Endothelial cell of umbilical vein (primary cell): ENCODE results near the gene TUFT1. TPM values are rescaled to one million over a fixed set of nuclear protein-coding genes. Genes with fewer than 3 reads are reported as not detected.

Experiments used
- BruUV-seq: library from RNA; stranded (reverse); fragments of 400-500 nt; replicated peaks from 2 replicates; lab custom pipeline; 2021; lab: Mats Ljungman, UMichigan
- CTCF ChIA-PET: fragments of 300-600, 350-600 bp; sonication (Branson Sonifier 250); formaldehyde crosslinking; loops from one replicate; lab custom pipeline; 2021; ENCODE audit warnings: antibody characterized with exemption, inconsistent platforms; lab: Charles Lee
- POLR2A ChIA-PET: fragments of 300-600, 350-600 bp; sonication (Branson Sonifier 250); formaldehyde crosslinking; loops from one replicate; lab custom pipeline; 2021; ENCODE audit warnings: antibody characterized with exemption, inconsistent platforms; lab: Charles Lee
- DNase-seq: peaks from one replicate; pipeline ENCODE4 v3.0.0-alpha.2; 2011; ENCODE audit warnings: low read depth, low spot score
- FAIRE-seq: peaks from 2 replicates; lab custom pipeline; 2011; peaks lifted over from hg19 to GRCh38; lab: Jason Lieb, UNC
- H2AFZ ChIP-seq: 2 replicates; pipeline ENCODE4 v1.6.0; 2012; ENCODE audit warnings: low read depth, low read length, control low read depth, inconsistent platforms
- H3K27ac ChIP-seq: 2 replicates; pipeline ENCODE4 v1.5.1; 2011; ENCODE audit warnings: low read depth, mild to moderate bottlenecking, control low read depth, low read length, moderate library complexity; ENCODE audit not compliant: insufficient read depth
- H3K27me3 ChIP-seq, 2 experiments: 2 replicates each; pipeline versions ENCODE4 v1.6.0 to v1.6.1; 2011; ENCODE audit warnings: low read length in 2 of 2, mixed read lengths in 1 of 2; ENCODE audit not compliant: control insufficient read depth in 2 of 2, insufficient read depth in 2 of 2
- H3K36me3 ChIP-seq, 2 experiments: 2 replicates in 1 of 2; 3 replicates in 1 of 2; pipeline ENCODE4 v1.5.1; 2011; ENCODE audit warnings: low read length in 2 of 2, mild to moderate bottlenecking in 1 of 2, moderate library complexity in 1 of 2; ENCODE audit not compliant: control insufficient read depth in 2 of 2, insufficient read depth in 2 of 2; ENCODE audit errors: extremely low read depth in 1 of 2
- H3K4me1 ChIP-seq: 3 replicates; pipeline ENCODE4 v1.5.1; 2011; ENCODE audit warnings: mild to moderate bottlenecking, low read length; ENCODE audit not compliant: control insufficient read depth, insufficient read depth; ENCODE audit errors: extremely low read depth
- H3K4me2 ChIP-seq: 2 replicates; pipeline ENCODE4 v1.6.1; 2011; ENCODE audit warnings: low read length, control low read depth, mixed read lengths; ENCODE audit not compliant: insufficient read depth
- H3K4me3 ChIP-seq, 3 experiments: fragments of 200-600 bp in 1 of 3; sonication (generic), shearing (Covaris generic) in 1 of 3; replicated peaks in 1 of 3; 2 replicates each; pipeline ENCODE4 v1.5.1; 2011 to 2016; ENCODE audit warnings: control low read depth in 3 of 3, low read length in 3 of 3, mild to moderate bottlenecking in 2 of 3, inconsistent platforms in 1 of 3, low read depth in 1 of 3, moderate library complexity in 1 of 3; ENCODE audit not compliant: insufficient read depth in 1 of 3
- H3K79me2 ChIP-seq: 2 replicates; pipeline ENCODE4 v1.6.0; 2012; ENCODE audit warnings: low read length, inconsistent platforms; ENCODE audit not compliant: control insufficient read depth, insufficient read depth
- H3K9ac ChIP-seq: replicated peaks from 2 replicates; pipeline ENCODE3; 2011; ENCODE audit warnings: low read length, control low read depth; ENCODE audit not compliant: insufficient read depth; ENCODE audit errors: extremely low read depth
- H3K9me1 ChIP-seq: replicated peaks from 3 replicates; pipeline ENCODE4 v1.6.0; 2011; ENCODE audit warnings: mild to moderate bottlenecking, low read length; ENCODE audit not compliant: control insufficient read depth, insufficient read depth; ENCODE audit errors: extremely low read depth
- H3K9me3 ChIP-seq: replicated peaks from 2 replicates; pipeline ENCODE4 v1.5.1; 2012; ENCODE audit warnings: low read length, inconsistent platforms; ENCODE audit not compliant: control insufficient read depth, insufficient read depth
- H4K20me1 ChIP-seq: replicated peaks from 2 replicates; pipeline ENCODE3; 2011; ENCODE audit warnings: mild to moderate bottlenecking, low read length; ENCODE audit not compliant: control insufficient read depth, insufficient read depth; ENCODE audit errors: extremely low read depth
- EZH2 ChIP-seq: IDR thresholded peaks from 2 replicates; pipeline ENCODE4 v1.6.1; 2012; ENCODE audit warnings: borderline replicate concordance, low read depth, mild to moderate bottlenecking, moderate library complexity, low read length, inconsistent platforms; ENCODE audit not compliant: severe bottlenecking
- FOS ChIP-seq: IDR thresholded peaks from 2 replicates; pipeline ENCODE4 v1.6.1; 2011; ENCODE audit warnings: mild to moderate bottlenecking, low read length, moderate library complexity, borderline replicate concordance; ENCODE audit not compliant: insufficient read depth
- GATA2 ChIP-seq: IDR thresholded peaks from 2 replicates; pipeline ENCODE4 v1.7.0; 2011; ENCODE audit warnings: low read depth, mild to moderate bottlenecking, moderate library complexity, mixed read lengths, low read length; ENCODE audit not compliant: insufficient read length, insufficient read depth
- JUN ChIP-seq: IDR thresholded peaks from 2 replicates; pipeline ENCODE4 v1.6.1; 2011; ENCODE audit warnings: borderline replicate concordance, low read depth; ENCODE audit not compliant: insufficient read length, insufficient read depth
- MYC ChIP-seq: IDR thresholded peaks from one replicate; pipeline ENCODE4 v1.6.1; 2011; ENCODE audit warnings: mild to moderate bottlenecking, low read depth, low read length
- POLR2A ChIP-seq: IDR thresholded peaks from 2 replicates; pipeline ENCODE4 v1.6.1; 2012; ENCODE audit warnings: low read depth, mild to moderate bottlenecking, control low read depth, low read length
- POLR2AphosphoS5 ChIP-seq: IDR thresholded peaks from 2 replicates; pipeline ENCODE4 v1.6.1; 2012; ENCODE audit warnings: low read depth, mild to moderate bottlenecking, control low read depth, low read length, moderate library complexity; ENCODE audit not compliant: insufficient read depth
- dilution Hi-C: fragments of 300-500 bp; cut with MboI; formaldehyde crosslinking; loops from one replicate; pipeline ENCODE4 v1.15.0; 2019; ENCODE audit warnings: low sequenced_read_pairs; ENCODE audit not compliant: extremely low pct_ligation_motif_present
- intact Hi-C: fragments of 100-400 bp; cut with micrococcal nuclease; formaldehyde crosslinking; loops from one replicate; pipeline ENCODE4 v1.10.0; 2022
- polyA plus RNA-seq, 4 experiments: library from polyadenylated mRNA; depleted of rRNA in 3 of 4; stranded (reverse) in 3 of 4; unstranded in 1 of 4; fragments of >200 nt; gene quantifications; 2 replicates each; pipeline versions ENCODE4 v1.2.1 to v1.2.3, GENCODE V29; 2011 to 2012; ENCODE audit warnings: missing spikeins in 1 of 4
- total RNA-seq: library from RNA; stranded (reverse); gene quantifications from 2 replicates; pipeline ENCODE4 v1.2.3, GENCODE V29; 2021
- TF ChIP-seq, protein P1 (sequence below): IDR thresholded peaks from 2 replicates; pipeline ENCODE4 v1.6.1; 2011; ENCODE audit not compliant: insufficient read depth, insufficient read length
- TF ChIP-seq, protein P2 (sequence below), 2 donors: IDR thresholded peaks; 1 replicate in 1 of 2; 2 replicates in 1 of 2; pipeline ENCODE4 v1.5.1; 2011; ENCODE audit warnings: low read length in 2 of 2, mild to moderate bottlenecking in 2 of 2, moderate library complexity in 2 of 2, control low read depth in 1 of 2, inconsistent platforms in 1 of 2, low read depth in 1 of 2; ENCODE audit not compliant: insufficient read depth in 1 of 2; ENCODE audit errors: extremely low read depth in 1 of 2

The TUFT1 gene
- total and polyA plus RNA-seq, 2 donors (not counting 3 experiments of a cell fraction or from before 2014, with no cell fraction given) = 4.3 to 5.1 TPM

DNA sequence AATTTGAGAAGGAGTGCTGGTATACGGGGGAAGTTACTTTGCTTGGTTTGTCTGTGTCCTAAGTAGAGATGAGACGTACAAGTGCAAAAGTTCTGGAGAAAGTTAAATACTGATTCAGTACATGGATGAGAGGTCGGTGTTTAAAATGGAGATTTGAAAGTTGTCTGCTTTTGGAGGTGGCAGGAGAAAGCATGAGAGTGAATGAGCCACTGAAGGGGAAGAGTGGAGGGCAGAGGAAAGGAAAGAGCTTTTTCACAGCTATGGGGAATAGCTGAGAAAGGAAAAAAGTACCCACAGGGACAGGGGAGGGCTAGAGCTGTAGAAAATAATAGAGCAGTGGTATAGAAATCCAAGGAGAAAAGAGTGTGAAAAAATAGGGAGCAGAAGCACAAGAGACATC is 47.1 kb upstream of the TUFT1 start:
- no peaks in the 10 kb centered on the region for H3K27me3 ChIP-seq
- H3K4me2 ChIP-seq = no peak overlapping the region
- no peak overlapping the region for H3K9ac ChIP-seq
- H2AFZ ChIP-seq = no peak overlapping the region
- no peak overlapping the region for H3K27ac ChIP-seq
- TF ChIP-seq JUN (no peak), GATA2 (no peak), FOS (no peak), POLR2AphosphoS5 (no peak), MYC (no peak), EZH2 (no peak), POLR2A (no peak)
- TF ChIP-seq, protein P1, sequence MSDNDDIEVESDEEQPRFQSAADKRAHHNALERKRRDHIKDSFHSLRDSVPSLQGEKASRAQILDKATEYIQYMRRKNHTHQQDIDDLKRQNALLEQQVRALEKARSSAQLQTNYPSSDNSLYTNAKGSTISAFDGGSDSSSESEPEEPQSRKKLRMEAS = no peak
- TF ChIP-seq, protein P2, sequence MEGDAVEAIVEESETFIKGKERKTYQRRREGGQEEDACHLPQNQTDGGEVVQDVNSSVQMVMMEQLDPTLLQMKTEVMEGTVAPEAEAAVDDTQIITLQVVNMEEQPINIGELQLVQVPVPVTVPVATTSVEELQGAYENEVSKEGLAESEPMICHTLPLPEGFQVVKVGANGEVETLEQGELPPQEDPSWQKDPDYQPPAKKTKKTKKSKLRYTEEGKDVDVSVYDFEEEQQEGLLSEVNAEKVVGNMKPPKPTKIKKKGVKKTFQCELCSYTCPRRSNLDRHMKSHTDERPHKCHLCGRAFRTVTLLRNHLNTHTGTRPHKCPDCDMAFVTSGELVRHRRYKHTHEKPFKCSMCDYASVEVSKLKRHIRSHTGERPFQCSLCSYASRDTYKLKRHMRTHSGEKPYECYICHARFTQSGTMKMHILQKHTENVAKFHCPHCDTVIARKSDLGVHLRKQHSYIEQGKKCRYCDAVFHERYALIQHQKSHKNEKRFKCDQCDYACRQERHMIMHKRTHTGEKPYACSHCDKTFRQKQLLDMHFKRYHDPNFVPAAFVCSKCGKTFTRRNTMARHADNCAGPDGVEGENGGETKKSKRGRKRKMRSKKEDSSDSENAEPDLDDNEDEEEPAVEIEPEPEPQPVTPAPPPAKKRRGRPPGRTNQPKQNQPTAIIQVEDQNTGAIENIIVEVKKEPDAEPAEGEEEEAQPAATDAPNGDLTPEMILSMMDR (IDR thresholded peaks at IDR 0.05; ENCODE audit: extremely low read depth in 1 of 2, insufficient read depth in 1 of 2, low read depth in 1 of 2, low read length in 2 of 2) = no peak
- no peak overlapping the region for H3K4me3 ChIP-seq
- no peaks in the 10 kb centered on the region for H3K36me3 ChIP-seq
- H3K9me1 ChIP-seq = no peaks in the 10 kb centered on the region
- ChIA-PET CTCF (interaction anchor here (1.4 to 1.5 kb wide), 2 partner anchors 9 to 49 kb away, joined by 3 to 6 read pairs; no protein-coding TSS in a partner anchor), POLR2A (interaction anchor here (0.6 kb wide), 1 partner anchor 270 kb away, joined by 3 read pairs; no protein-coding TSS in a partner anchor)
- BruUV-seq = no TSS peak
- DNase-seq (no peak), FAIRE-seq (no peak)
- peaks cover 13% of the 10 kb centered on the region for H3K4me1 ChIP-seq
- no peaks in the 10 kb centered on the region for H4K20me1 ChIP-seq
- H3K79me2 ChIP-seq = no peaks in the 10 kb centered on the region
- dilution Hi-C loops = no loop called here
- no peaks in the 10 kb centered on the region for H3K9me3 ChIP-seq
- intact Hi-C loops = no loop called here
